GM12878 (cell line): ENCODE measurements around the gene PPP1R9B. TPM values are rescaled to one million over a fixed set of nuclear protein-coding genes. Genes with fewer than 3 reads are reported as not detected.

Experiments used
- CHD4 ChIP-seq: fragments of 200-600 bp; sonication (generic); IDR thresholded peaks from 2 replicates; pipeline ENCODE4 v1.6.1; 2016; ENCODE audit warnings: mild to moderate bottlenecking
- CREB1 ChIP-seq: IDR thresholded peaks from 2 replicates; pipeline ENCODE4 v1.6.1; 2012; ENCODE audit warnings: low read depth, mild to moderate bottlenecking, inconsistent platforms
- CTCF ChIP-seq, 3 experiments: IDR thresholded peaks in 2 of 3; conservative IDR thresholded peaks in 1 of 3; 2 replicates each; pipeline ENCODE4 v1.5.1; 2011; ENCODE audit warnings: low read depth in 3 of 3, low read length in 3 of 3, mild to moderate bottlenecking in 3 of 3, control low read depth in 2 of 3, moderate library complexity in 2 of 3, inconsistent platforms in 1 of 3, mixed read lengths in 1 of 3; ENCODE audit not compliant: control insufficient read depth in 2 of 3, insufficient read depth in 1 of 3; ENCODE audit errors: extremely low read depth in 1 of 3
- E2F8 ChIP-seq: fragments of 450-650 bp; IDR thresholded peaks from 2 replicates; pipeline ENCODE4 v1.6.1; 2018; ENCODE audit warnings: mild to moderate bottlenecking, low read depth, moderate library complexity; ENCODE audit not compliant: partially characterized antibody
- EED ChIP-seq: sonication (generic); IDR thresholded peaks from 2 replicates; pipeline ENCODE4 v1.6.1; 2016; ENCODE audit warnings: antibody characterized with exemption, low read depth
- ELK1 ChIP-seq: IDR thresholded peaks from 2 replicates; pipeline ENCODE4 v1.6.1; 2012; ENCODE audit warnings: low read depth, low read length, improper control_type of control experiment
- HDGF ChIP-seq: fragments of 450-650 bp; IDR thresholded peaks from 2 replicates; pipeline ENCODE4 v1.6.1; 2016; ENCODE audit warnings: antibody characterized with exemption
- POLR2A ChIP-seq: IDR thresholded peaks from 2 replicates; pipeline ENCODE4 v1.6.1; 2011; ENCODE audit warnings: low read depth, mild to moderate bottlenecking, low read length
- POLR2AphosphoS5 ChIP-seq: IDR thresholded peaks from 2 replicates; pipeline ENCODE4 v1.6.1; 2011; ENCODE audit warnings: mild to moderate bottlenecking, low read length, inconsistent platforms
- POU2F2 ChIP-seq: IDR thresholded peaks from 3 replicates; pipeline ENCODE4 v1.6.1; 2011; ENCODE audit warnings: low read depth, mild to moderate bottlenecking, low read length, borderline replicate concordance
- RCOR1 ChIP-seq: conservative IDR thresholded peaks from 2 replicates; pipeline ENCODE4 v1.6.1; 2012; ENCODE audit warnings: low read depth, low read length, improper control_type of control experiment
- SKIL ChIP-seq: fragments of 450-650 bp; IDR thresholded peaks from 2 replicates; pipeline ENCODE4 v1.6.1; 2017; ENCODE audit warnings: mild to moderate bottlenecking, low read depth, inconsistent platforms; ENCODE audit not compliant: poor library complexity, severe bottlenecking
- SPI1 ChIP-seq: IDR thresholded peaks from 2 replicates; pipeline ENCODE4 v1.6.1; 2011; ENCODE audit warnings: low read depth, mild to moderate bottlenecking, low read length, moderate library complexity, borderline replicate concordance; ENCODE audit not compliant: insufficient read depth
- STAT1 ChIP-seq: fragments of 450-650 bp; conservative IDR thresholded peaks from 2 replicates; pipeline ENCODE4 v1.6.1; 2014; ENCODE audit warnings: antibody characterized with exemption, mild to moderate bottlenecking
- TBL1XR1 ChIP-seq: IDR thresholded peaks from 2 replicates; pipeline ENCODE4 v1.6.1; 2012; ENCODE audit warnings: low read depth, low read length, improper control_type of control experiment
- ZNF274 ChIP-seq: IDR thresholded peaks from one replicate; pipeline ENCODE4 v1.8.0; 2011; ENCODE audit not compliant: insufficient read length, insufficient read depth
- polyA plus RNA-seq, 11 experiments: library from polyadenylated mRNA; depleted of rRNA in 4 of 11; unstranded in 6 of 11; stranded (reverse) in 5 of 11; fragments of >200 nt; fragmentation: Nextera tagmentation in 4 of 11; fragmentation: Illumina TruSeq in 1 of 11; extraction: Ambion mirVana in 4 of 11; extraction: Trizol in 1 of 11; gene quantifications; 1 replicate in 1 of 11; 2 replicates in 10 of 11; pipeline versions ENCODE4 v1.2.1 to v1.2.3, GENCODE V29; 2011 to 2016; ENCODE audit warnings: inconsistent platforms in 2 of 11, missing spikeins in 2 of 11, low read depth in 1 of 11
- total RNA-seq, 4 experiments: library from RNA; depleted of rRNA in 3 of 4; stranded (reverse); fragments of >200 nt in 3 of 4; fragmentation: Illumina TruSeq in 1 of 4; extraction: Trizol in 1 of 4; gene quantifications; 2 replicates each; pipeline versions ENCODE4 v1.2.1 to v1.2.3, GENCODE V29; 2013 to 2021
- TF ChIP-seq, protein P1 (sequence below): fragments of 450-650 bp; IDR thresholded peaks from 2 replicates; pipeline ENCODE4 v1.6.1; 2017; ENCODE audit warnings: borderline replicate concordance

Gene PPP1R9B
- total and polyA plus RNA-seq, 10 of the 15 experiments (the other 5 are each of a cell fraction or from before 2014, with no cell fraction given) = 0.20 to 107 (median 37.5) TPM

DNA sequence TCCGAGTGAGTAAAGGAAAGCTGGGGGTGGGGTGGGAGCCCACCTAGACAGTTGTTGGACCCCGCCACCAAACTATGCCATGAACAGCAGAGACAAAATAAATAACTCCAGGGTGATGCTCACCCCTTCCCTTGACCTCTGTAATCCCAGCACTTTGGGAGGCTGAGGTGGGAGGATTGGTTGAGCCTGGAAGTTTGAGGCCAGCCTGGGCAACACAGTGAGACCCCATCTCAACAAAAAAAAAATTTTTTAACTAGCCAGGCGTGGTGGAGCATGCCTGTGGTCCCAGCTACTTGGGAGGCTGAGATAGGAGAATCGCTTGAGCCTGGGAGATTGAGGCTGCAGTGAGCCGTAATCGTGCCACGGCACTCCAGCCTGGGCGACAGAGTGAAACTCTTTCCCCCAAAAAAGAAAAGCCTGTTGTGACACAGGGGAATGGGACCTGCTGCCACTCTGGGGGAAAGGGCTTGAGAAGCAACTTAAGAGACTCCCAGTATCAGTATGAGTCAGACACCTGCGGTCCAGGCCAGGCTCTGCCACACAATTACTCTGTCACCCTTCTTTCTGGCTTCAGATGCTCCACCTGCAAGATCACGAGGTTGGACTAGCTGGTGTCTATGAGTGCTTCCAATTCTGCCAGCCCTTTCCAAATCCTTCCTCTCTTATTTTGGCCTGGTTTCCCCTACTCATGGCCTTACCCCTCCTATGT is 20.3 kb upstream of the PPP1R9B start (continued):
- TF ChIP-seq SKIL (peak; percentile 74), CHD4 (no peak), TBL1XR1 (no peak), POLR2A (no peak), ZNF274 (no peak), POU2F2 (peak; percentile 25; the same call in 1 of the 3 replicates), HDGF (no peak), CTCF (IDR thresholded peaks at IDR 0.05 in 2 of 3, conservative IDR thresholded peaks at IDR 0.05 in 1 of 3; ENCODE audit: control insufficient read depth in 2 of 3, extremely low read depth in 1 of 3, insufficient read depth in 1 of 3, low read depth in 3 of 3, low read length in 3 of 3) (no peak), RCOR1 (0 out of 2 replicates have a peak, but pooled peaks have one; percentile 30), POLR2AphosphoS5 (no peak), ELK1 (no peak), EED (peak; percentile 82; the same call in 1 of the 2 replicates), SPI1 (no peak), STAT1 (no peak), E2F8 (no peak), CREB1 (no peak)
- TF ChIP-seq, protein P1, sequence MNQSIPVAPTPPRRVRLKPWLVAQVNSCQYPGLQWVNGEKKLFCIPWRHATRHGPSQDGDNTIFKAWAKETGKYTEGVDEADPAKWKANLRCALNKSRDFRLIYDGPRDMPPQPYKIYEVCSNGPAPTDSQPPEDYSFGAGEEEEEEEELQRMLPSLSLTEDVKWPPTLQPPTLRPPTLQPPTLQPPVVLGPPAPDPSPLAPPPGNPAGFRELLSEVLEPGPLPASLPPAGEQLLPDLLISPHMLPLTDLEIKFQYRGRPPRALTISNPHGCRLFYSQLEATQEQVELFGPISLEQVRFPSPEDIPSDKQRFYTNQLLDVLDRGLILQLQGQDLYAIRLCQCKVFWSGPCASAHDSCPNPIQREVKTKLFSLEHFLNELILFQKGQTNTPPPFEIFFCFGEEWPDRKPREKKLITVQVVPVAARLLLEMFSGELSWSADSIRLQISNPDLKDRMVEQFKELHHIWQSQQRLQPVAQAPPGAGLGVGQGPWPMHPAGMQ = no peak
